Daoy (cell line): ENCODE measurements around the gene SNRPE. TPM values are rescaled to one million over a fixed set of nuclear protein-coding genes. Genes with fewer than 3 reads are reported as not detected.

Experiments
- DNase-seq: peaks from one replicate; pipeline ENCODE4 v3.0.0-alpha.2; 2015; ENCODE audit warnings: low read depth
- total RNA-seq: library from RNA; depleted of rRNA; stranded (reverse); fragments of >200 nt; shearing (Covaris generic); gene quantifications from 2 replicates; pipeline ENCODE4 v1.2.3, GENCODE V29; 2014; rRNA removed

Gene SNRPE
- total RNA-seq, 1 experiment from 2014 or later, result 220 TPM

- no peak for DNase-seq
Measured at GRCh38 chr1:203878422-203878821, 17.0 kb downstream of the SNRPE start.

- no peak for DNase-seq
Measured at GRCh38 chr1:203880606-203881005, 19.2 kb downstream of the SNRPE start.

- DNase-seq, result peak; percentile 49
Measured at GRCh38 chr1:203888807-203889251, 27.4 kb downstream of the SNRPE start.

- no peak for DNase-seq
Measured at GRCh38 chr1:203891950-203892349, 30.6 kb downstream of the SNRPE start.

GRCh38 chr1:203898458-203899352 is 37.3 kb downstream of the SNRPE start:
- DNase-seq, result no peak

- DNase-seq, result no peak
Measured at GRCh38 chr1:203899353-203899716, 37.9 kb downstream of the SNRPE start.

- no peak for DNase-seq
Measured at GRCh38 chr1:203899869-203900714, 38.7 kb downstream of the SNRPE start.

- DNase-seq, result no peak
Measured at GRCh38 chr1:203901581-203901980, 40.2 kb downstream of the SNRPE start.

GRCh38 chr1:203905275-203905674 is 43.9 kb downstream of the SNRPE start:
- no peak for DNase-seq

GRCh38 chr1:203906932-203907331 is 45.5 kb downstream of the SNRPE start:
- DNase-seq, result peak; percentile 84

GRCh38 chr1:203907901-203908300 is 46.5 kb downstream of the SNRPE start:
- no peak for DNase-seq

GRCh38 chr1:203911806-203912205 is 50.4 kb downstream of the SNRPE start:
- DNase-seq, result no peak

GRCh38 chr1:203913073-203913521 is 51.7 kb downstream of the SNRPE start:
- no peak for DNase-seq

GRCh38 chr1:203914292-203914691 is 52.9 kb downstream of the SNRPE start:
- no peak for DNase-seq

GRCh38 chr1:203915811-203916210 is 54.4 kb downstream of the SNRPE start:
- no peak for DNase-seq

- no peak for DNase-seq
Measured at GRCh38 chr1:203916756-203917155, 55.4 kb downstream of the SNRPE start.

Other genes starting within 250 kb of the SNRPE start
- 53.5 and 61.1 TPM in 2 replicates for gene ATP2B4, start 234.8 kb upstream of the SNRPE start, total RNA-seq
- gene LAX1, start 96.4 kb upstream of the SNRPE start, total RNA-seq, result not detected in 2 replicates
- 2.8 and 6.6 TPM in 2 replicates for gene ZBED6, start 66.0 kb upstream of the SNRPE start, total RNA-seq
- 54.9 and 61.3 TPM in 2 replicates for gene ZC3H11A, start 66.0 kb upstream of the SNRPE start, total RNA-seq
- gene SOX13, start 211.5 kb downstream of the SNRPE start, total RNA-seq, result 4.2 and 6.1 TPM in 2 replicates